Left renal cortex interstitium (tissue), 4 donors: ENCODE measurements around the gene IDH2. TPM values are rescaled to one million over a fixed set of nuclear protein-coding genes. Genes with fewer than 3 reads are reported as not detected.

Source experiments
- DNase-seq, 4 donors: peaks; one replicate each; pipeline ENCODE4 v3.0.0-alpha.2; 2013; ENCODE audit warnings: low read depth in 4 of 4, low spot score in 2 of 4, missing footprints in 1 of 4
- polyA plus RNA-seq, 4 donors: library from polyadenylated mRNA; unstranded; fragments of 120-200 nt; gene quantifications; one replicate each; pipeline ENCODE4 v1.2.1, GENCODE V29; 2013; ENCODE audit not compliant: insufficient read length in 4 of 4

Gene IDH2
- polyA plus RNA-seq, 4 donors: 200 to 237 (median 214) TPM

- no peak for DNase-seq
These were observed 53.2 kb downstream of the IDH2 start for GRCh38 chr15:90049030-90049429.

GRCh38 chr15:90047956-90048575 is 54.2 kb downstream of the IDH2 start:
- no peak for DNase-seq

- no peak for DNase-seq
These were observed 55.3 kb downstream of the IDH2 start for GRCh38 chr15:90046911-90047392.

GRCh38 chr15:90046289-90046688 is 56.0 kb downstream of the IDH2 start:
- DNase-seq: no peak

- DNase-seq: no peak
These were observed 57.3 kb downstream of the IDH2 start for GRCh38 chr15:90044916-90045371.

GRCh38 chr15:90044191-90044590 is 58.1 kb downstream of the IDH2 start:
- DNase-seq: no peak

GRCh38 chr15:90043530-90044010 is 58.7 kb downstream of the IDH2 start:
- DNase-seq: no peak

GRCh38 chr15:90042766-90043529 is 59.3 kb downstream of the IDH2 start:
- no peak for DNase-seq

- DNase-seq: no peak
These were observed 59.9 kb downstream of the IDH2 start for GRCh38 chr15:90042356-90042755.

- DNase-seq: no peak
These were observed 61.6 kb downstream of the IDH2 start for GRCh38 chr15:90040618-90041017.

GRCh38 chr15:90039996-90040395 is 62.3 kb downstream of the IDH2 start:
- no peak for DNase-seq

- no peak for DNase-seq
These were observed 63.6 kb downstream of the IDH2 start for GRCh38 chr15:90038632-90039095.

- no peak for DNase-seq
These were observed 64.2 kb downstream of the IDH2 start for GRCh38 chr15:90037961-90038631.

GRCh38 chr15:90037511-90037860 is 64.8 kb downstream of the IDH2 start:
- no peak for DNase-seq

- no peak for DNase-seq
These were observed 65.3 kb downstream of the IDH2 start for GRCh38 chr15:90036806-90037510.

- DNase-seq: no peak
These were observed 65.9 kb downstream of the IDH2 start for GRCh38 chr15:90036343-90036742.

- DNase-seq: no peak
These were observed 66.4 kb downstream of the IDH2 start for GRCh38 chr15:90035840-90036230.

GRCh38 chr15:90035095-90035839 is 67.0 kb downstream of the IDH2 start:
- DNase-seq: no peak

- no peak for DNase-seq
These were observed 68.8 kb downstream of the IDH2 start for GRCh38 chr15:90033448-90033847.
